Ammon's horn (tissue), 1 donor: ENCODE data around the gene AP1S3.

Experiments used
- DNase-seq: peaks from one replicate; pipeline ENCODE4 v3.0.0-alpha.2; 2016; ENCODE audit warnings: low spot score

AP1S3 gene

GRCh38 chr2:223722226-223722625 is 115.2 kb downstream of the AP1S3 start:
- no peak for DNase-seq

DNA sequence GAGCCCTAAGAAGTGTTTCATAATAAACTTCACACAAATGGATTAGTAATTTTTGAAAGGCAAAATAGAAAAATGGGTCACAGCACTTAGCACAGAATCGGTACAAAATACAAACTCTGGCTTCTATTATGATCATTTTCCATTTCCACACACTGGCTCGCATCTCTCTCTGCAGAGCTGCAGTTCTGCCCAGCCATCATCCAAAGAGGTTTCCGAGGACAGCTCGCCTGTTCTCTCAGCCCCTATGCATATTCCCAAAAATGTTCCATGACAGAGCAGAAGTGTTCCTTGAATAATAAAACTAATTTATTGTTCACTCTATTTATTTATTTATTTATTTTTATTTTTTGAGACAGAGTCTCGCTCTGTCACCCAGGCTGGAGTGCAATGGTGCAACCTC is 115.6 kb downstream of the AP1S3 start:
- DNase-seq = no peak

- no peak for DNase-seq
Observed at GRCh38 chr2:223720367-223720766, 117.0 kb downstream of the AP1S3 start.

DNA sequence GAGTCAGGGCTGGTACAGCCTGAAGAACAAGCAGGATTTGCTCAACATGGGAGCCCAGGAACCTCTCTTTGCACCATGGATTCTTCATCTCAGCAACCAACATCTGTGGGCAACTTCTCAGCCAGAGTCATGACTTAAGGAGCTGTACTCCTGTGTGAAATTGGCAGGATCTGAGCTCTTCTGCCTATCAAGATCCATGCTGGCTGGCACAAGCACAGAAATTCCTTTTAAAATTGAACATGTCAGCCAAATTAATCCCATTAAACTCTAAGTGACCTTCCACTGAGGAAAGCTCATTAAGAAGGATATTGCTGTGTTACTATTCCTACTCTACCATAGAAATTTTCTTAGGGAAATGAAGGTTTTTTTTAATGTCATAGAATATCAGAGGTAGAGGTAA is 124.7 kb downstream of the AP1S3 start:
- no peak for DNase-seq

GRCh38 chr2:223711596-223712326 is 125.6 kb downstream of the AP1S3 start:
- DNase-seq = no peak
